Activated CD4-positive, CD25-positive, alpha-beta regulatory T cell treated with anti-CD3 and anti-CD28 coated beads, Interleukin-2, amount 50 U/mL, for 24 hours (primary cell): ENCODE results near the gene DR1.
"Not testable (repeated sequence)": the region's sequence is repeated elsewhere in the genome, so short reads cannot be mapped to it uniquely, and the experiment has no call there.

Source experiments
- ATAC-seq, 2 donors: fragments of 150-1000 bp; cut with Tn5 transposase; one replicate each; pipeline ENCODE4 v1.10.0; 2021; ENCODE audit warnings: mild to moderate bottlenecking in 1 of 2, moderate library complexity in 1 of 2

The DR1 gene

GRCh38 chr1:93340090-93340489, 5.6 kb upstream of the DR1 start:
- ATAC-seq = no peak

- no peak for ATAC-seq
Observed at GRCh38 chr1:93344484-93344883, 1.2 kb upstream of the DR1 start.

- no peak for ATAC-seq
Observed at GRCh38 chr1:93344886-93345632, 648 bp upstream of the DR1 start.

DNA sequence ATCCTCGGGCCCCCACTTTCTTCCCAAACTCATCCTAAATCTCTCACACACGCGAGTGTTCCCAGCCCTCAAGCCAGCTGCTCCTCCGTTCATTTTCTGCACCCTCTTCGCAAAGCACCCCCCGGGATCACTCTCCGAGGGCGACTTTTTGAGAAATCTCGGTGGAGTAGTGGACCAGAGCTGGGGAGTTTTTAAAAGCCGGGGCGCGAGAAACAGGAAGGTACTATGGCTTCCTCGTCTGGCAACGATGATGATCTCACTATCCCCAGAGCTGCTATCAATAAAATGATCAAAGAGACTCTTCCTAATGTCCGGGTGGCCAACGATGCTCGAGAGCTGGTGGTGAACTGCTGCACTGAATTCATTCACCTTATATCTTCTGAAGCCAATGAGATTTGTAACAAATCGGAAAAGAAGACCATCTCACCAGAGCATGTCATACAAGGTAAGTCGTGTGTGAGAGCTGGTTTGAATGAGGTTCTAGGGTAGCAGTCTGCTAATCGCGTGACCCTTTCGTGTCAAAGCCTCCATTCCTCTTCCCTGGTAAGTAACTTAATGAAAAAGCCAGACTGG, 800 bp downstream of the DR1 start:
- peak; percentile 22 to 33 for ATAC-seq

GRCh38 chr1:93347334-93347899, 1.7 kb downstream of the DR1 start:
- ATAC-seq = no peak

- ATAC-seq = no peak
Observed at GRCh38 chr1:93348104-93348728, 2.5 kb downstream of the DR1 start.

DNA sequence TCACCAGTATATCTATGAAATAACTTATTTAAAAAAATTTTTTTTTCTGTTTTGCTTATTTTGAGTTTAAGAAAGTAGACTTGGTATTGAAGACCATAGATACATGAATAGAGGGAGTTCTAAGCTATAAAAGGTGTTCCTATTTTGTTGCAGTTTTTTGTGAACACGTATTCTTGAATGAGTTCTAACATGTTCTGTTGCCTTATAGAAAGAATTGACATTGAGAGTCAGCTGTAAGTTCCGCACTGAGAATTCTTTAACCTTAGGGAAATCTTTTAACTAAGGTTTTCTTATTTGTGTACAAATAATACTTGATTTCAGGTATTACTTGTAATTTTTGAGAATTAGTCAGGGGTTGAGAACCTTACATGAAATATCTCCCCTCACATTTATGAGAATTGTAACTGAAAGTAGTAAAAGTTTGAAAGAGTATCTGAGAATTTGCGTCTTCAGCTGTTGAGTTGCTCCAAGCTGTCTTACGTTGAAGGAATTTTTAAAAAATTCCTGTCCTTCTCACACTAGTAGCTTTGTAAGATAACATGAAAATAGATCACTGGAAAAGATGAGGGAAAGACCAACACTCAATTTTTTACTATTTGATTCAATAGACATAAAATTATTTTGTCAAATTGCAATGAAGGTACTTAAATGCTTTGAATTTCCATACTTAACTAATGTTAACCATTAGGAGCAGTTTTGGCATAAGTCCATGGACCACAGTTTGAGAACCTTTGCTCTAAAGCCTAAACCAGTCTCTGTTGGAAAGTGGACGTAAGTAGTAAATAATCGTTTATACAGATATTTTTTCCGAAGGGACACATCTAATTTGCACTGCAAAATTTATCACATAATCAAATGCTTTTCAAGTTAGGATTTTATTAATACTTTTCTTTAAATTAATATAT, 3.8 kb downstream of the DR1 start:
- ATAC-seq = no peak

DNA sequence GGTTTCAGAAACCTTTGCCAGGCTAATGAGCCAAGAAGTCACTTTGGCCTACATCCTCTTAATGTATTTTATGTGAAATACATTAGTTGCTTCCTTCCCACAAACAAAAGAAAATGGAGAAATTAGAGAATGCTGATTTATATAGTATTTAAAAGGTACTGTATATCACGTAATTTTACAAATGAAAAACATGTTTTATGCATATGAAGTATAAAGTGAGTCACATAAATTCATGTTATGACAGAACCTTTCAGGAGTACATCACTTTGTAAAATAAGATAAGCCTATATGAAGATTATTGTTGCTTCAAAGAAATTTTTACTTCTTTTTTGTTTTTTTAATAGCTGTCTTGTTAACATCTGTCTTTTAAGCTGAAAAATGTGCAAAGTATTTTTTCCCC, 4.6 kb downstream of the DR1 start:
- no peak for ATAC-seq

GRCh38 chr1:93350875-93351274, 5.2 kb downstream of the DR1 start:
- ATAC-seq = no peak

DNA sequence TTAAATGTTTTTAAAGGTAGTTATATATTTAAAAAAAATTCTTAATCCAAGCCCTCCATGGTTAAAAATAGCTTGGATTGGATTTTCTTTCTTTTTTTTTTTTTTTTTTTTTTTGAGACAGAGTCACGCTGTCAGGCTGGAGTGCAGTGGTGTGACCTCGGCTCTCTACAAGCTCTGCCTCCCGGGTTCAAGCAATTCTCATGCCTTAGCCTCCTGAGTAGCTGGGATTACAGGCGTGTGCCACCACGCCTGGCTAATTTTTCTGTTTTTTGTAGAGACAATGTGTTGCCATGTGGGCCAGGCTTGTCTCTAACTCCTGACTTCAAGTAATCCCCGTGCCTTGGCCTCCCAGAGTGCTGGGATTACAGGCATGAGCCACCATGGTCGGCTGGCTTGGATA, 5.6 kb downstream of the DR1 start:
- ATAC-seq = not testable (repeated sequence)

GRCh38 chr1:93352376-93352775, 6.7 kb downstream of the DR1 start:
- ATAC-seq = no peak

GRCh38 chr1:93353286-93353685, 7.6 kb downstream of the DR1 start:
- ATAC-seq = no peak

DNA sequence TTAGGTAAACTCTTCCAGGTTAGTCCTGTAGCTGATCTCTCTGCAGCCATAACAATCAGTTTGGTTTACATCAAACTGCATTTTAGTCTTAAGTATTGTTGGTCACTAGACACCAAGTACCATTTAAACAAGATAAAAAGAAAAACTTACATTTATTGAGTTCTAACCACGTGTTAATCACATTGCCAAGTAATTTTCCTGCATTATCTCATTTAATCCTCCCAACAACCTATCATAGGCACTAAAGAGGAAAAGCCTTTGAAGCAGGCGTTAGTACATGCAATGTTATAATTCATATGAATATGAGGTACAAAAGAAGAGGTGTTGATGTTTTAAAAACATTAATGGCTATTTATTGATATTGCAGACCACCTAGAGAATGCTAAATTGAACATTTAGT, 9.0 kb downstream of the DR1 start:
- ATAC-seq = no peak

DNA sequence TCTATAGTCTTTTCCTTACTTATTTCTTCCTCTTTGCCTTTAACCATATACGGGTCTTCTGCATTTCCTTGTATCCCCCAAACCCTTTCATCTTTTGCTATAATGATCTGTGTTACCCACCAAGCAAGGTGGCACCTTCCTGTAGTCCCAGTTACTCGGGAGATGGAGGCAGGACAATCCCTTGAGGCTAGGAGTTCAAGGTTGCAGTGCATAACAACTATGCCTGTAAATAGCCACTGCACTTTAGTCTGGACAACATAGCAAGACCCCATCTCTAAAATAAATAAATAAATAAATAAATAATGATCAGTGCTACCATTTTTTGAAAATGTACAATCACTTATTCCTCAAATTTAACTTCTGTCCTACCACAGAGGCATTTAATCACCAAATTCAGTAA, 11.5 kb downstream of the DR1 start:
- ATAC-seq = no peak

GRCh38 chr1:93358293-93358692, 12.6 kb downstream of the DR1 start:
- ATAC-seq = no peak

GRCh38 chr1:93360111-93360510, 14.4 kb downstream of the DR1 start:
- no peak for ATAC-seq

DNA sequence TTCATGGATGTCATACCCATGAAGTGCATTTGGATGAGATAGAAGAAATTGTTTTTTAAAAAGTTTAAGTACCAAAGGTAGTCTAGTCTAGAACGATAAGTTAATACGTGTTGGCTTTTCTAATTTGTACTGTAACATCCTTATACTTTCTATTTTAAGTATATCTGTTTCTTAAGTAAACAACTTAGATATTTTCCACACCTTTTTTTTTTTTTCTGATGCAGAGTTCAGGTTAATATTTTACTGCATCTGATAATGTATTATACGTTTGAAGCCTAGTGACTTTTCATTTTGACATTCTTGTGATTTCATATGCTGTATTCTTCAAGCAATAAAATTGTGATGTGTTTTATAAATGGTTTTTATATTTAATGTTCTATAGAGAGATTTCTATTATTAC, 16.5 kb downstream of the DR1 start:
- ATAC-seq = no peak

- no peak for ATAC-seq
Observed at GRCh38 chr1:93365813-93366212, 20.1 kb downstream of the DR1 start.

GRCh38 chr1:93369734-93370133, 24.0 kb downstream of the DR1 start:
- no peak for ATAC-seq

GRCh38 chr1:93374334-93375106, 28.8 kb downstream of the DR1 start:
- no peak for ATAC-seq

DNA sequence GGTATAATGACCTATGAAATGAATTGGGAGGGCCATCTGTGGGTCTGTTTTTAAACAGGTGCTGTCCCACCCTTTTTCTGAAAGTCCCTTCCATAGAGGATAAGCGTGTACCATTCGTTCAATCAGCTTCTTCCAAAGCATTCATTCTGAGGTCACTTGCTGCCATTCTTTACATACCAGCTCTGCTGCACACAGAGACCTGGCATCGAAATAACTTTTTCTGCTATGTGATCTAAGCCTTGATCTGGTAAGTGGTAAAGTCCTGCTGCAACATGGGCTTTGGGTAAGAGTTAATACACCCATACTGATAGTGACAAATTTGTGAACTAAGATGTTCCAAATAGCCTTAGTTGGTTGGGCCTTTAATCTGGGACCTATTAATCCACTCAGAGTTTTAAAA, 38.9 kb downstream of the DR1 start:
- ATAC-seq = no peak

DNA sequence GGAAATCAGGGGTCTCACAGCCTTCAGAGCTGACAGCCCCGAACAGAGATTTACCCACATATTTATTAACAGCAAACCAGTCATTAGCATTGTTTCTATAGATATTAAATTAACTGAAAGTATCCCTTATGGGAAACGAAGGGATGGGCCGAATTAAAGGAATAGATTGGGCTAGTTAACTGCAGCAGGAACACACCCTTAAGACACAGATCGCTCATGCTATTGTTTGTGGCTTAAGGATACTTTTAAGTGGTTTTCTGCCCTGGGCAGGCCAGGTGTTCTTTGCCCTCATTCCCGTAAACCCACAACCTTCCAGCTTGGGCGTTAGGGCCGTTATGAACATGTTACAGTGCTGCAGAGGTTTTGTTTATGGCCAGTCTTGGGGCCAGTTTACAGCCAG, 40.6 kb downstream of the DR1 start:
- ATAC-seq = not testable (repeated sequence)
